Hematopoietic multipotent progenitor cell treated with erythropoietin and hydrocortisone succinate and interleukin-3 and kit ligand, for 15 days (in vitro differentiated cells): ENCODE measurements around the gene MUC2.

Experiments
- DNase-seq: peaks from one replicate; pipeline ENCODE4 v3.0.0-alpha.2; 2015; ENCODE audit warnings: low spot score

MUC2 gene

DNA sequence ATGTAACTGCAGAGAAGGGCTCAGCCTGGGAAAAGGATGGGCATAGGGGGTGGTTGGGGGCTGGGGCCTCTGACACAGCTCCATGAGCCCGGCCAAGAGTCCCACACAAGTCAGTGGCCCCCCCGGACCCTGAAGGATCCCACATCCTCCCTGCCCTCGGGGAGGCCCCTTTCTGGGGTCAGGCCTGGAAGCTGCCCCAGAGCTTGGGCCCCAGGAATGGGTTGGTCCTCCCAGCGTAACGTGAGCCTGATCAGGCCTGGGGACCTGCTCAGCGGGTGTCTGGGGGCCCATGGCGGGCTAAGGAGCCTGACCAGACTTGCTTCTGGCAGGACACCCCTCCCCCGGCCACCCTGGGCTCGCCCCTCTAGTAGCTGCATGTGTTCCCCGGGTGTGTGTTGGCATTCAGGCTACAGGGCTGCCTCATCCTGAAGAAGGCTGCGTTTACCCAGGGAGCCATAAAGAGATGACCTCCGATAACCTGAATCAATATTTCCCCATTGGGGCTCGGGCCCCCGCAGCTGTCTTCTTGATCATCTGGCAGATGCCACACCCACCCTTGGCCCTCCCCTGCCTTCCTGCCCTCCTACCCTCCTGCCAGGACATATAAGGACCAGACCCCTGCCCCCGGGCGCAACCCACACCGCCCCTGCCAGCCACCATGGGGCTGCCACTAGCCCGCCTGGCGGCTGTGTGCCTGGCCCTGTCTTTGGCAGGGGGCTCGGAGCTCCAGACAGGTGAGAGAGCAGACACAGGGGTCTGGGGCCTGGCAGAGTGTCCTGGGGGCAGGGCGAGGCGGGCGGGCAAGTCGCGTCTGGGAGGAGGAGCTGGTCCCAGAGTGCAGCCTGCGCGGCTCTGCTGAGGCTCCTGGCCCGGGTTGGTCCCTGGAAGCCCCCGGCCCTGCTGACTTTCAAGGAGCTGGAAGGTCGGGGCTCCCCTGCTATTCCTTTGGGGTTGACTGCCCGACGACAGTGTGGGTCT is at the start of gene MUC2:
MUC2 (plus strand) TSS at position 631 of the 978 bp plus-strand sequence.
- DNase-seq: no peak

DNA sequence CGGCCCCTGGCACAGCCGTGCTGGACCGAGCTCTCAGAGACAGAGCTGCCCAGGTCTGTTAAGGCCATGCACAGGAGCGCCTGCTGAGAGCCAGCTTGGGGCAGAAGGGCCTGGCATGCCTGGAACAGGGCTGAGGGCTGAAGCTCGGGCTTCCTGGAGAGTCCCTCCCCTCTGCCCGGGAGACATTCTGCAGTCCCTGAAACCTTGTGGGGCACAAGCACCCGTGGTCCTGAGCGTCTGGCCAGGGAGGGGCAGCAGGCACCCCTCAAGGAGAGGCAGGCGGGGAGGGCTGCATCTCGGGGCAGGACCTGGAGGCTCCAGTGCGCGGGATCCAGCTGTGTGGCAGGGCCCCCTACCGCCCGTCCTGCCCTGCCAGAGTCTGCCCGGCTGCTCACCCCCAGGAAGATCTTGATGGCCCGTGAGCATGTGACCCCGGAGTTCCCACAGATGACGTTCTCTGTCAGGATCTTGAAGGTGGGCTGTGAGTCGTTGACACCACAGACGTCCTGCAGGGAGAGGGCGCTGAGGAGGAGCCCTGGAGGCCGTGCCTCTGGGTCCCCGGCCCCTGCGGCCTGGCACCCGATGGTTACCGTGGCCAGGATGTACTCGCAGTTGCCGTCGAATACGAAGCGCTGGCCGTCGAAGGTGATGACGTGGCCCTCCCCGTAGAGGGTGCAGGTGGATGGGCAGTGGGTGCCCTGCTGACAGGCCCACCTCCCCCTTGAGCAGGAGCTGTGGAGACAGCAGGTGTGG is 49.1 kb upstream of the MUC2 start:
- DNase-seq: no peak

DNA sequence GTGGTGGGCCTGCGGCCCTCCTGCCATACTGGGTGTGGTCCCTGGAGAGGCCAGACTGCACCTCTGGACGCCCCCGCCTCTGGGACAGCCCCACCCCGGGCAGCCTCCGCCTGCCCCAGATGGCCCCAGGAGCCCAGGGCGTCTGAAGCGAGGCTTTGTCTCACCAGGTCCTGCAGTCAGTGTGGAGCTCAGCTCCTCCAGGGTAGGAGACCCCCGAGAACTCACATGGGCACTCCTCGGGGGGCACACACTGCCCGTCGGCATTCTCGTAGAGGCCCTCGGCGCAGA is 48.6 kb upstream of the MUC2 start:
- DNase-seq: no peak

DNA sequence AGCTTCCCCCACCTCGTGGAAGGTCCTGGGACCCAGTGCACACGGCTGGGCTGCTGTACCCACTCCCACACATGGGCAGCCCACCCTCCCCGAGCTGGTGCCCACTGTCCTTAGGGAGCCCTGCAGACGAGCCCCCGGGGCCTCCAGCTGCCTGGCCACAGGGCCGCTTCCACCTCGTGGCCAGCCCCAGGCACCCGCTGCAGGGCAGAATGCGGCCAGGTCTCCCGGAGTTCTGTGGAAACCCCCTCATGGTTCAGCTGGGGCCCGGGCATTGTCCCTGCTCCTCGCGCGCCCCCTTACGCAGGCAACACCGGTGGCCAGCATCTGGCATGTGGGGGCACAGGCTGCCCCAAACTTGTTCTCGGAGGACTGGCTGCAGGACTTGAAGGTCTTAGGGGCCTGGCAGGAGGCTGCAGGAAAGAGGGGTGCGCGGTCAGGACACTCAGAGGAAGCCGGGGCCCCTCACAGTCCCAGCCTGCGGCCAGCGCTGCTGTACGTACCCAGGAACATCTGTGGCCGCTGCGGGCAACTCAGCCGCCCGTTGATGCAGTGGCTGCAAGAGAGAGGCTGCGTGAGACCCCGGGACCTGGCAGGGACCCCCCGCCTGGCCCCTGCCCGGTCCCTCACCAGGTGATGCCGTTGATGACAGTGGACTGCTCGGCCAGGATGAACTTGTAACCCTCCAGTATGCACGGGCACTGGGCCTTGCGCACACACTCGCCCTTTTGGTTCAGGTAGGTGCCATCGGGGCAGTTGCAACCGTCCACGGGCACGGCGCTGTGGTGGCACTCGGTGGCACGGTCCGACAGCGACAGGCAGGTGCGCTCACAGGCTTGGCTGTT is 47.8 kb upstream of the MUC2 start:
- no peak for DNase-seq

DNA sequence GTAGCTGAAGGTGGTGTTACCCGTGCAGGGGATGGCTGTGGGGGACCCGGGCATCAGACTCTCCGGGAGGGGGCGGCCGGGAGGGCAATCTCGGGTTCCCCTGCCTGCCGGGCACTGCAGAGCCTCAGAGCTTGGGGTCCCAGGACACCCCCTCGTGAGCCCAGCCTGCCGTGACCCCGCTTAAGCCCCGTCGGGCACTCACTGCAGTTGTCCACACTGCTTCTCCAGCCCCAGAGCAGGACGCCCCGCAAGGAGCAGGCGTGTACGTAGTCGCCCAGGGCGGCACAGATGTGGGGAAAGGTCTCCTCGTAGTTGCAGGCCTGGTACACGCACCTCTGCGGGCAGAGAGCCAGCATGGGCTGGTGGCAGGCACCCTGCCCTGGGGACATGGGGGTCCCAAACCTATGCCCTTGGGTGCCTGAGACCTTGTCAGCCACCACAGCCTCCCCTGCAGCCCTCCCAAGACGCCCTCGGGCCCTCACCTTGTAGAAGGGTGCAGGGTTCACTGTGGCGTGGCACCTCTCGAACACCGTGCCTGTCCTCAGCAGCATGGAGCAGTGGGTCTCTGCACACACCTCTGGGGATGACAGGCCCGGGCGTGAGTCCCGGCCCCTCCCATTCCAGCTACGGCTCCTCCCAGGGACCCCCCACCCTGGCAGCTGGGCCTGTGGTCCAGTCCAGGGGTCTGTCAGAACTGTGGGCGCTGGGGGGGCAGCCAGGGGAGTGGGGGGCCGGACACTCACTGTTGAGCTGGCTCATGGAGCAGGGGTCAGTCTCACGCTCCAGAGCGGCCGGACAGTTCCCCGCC is 47.0 kb upstream of the MUC2 start:
- no peak for DNase-seq

DNA sequence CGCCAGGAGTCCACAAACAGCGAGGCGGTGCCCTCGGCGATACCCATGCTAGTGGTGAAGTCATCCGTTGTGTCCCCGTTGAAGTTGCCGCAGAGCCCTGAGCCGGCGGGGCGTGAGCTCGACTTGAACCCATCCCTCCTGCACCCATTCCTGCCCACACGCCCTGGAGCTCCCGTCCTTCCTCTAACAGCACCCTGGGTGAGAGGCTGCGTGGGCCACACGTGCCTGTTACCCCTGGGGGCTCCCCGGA is 46.5 kb upstream of the MUC2 start:
- DNase-seq: no peak

DNA sequence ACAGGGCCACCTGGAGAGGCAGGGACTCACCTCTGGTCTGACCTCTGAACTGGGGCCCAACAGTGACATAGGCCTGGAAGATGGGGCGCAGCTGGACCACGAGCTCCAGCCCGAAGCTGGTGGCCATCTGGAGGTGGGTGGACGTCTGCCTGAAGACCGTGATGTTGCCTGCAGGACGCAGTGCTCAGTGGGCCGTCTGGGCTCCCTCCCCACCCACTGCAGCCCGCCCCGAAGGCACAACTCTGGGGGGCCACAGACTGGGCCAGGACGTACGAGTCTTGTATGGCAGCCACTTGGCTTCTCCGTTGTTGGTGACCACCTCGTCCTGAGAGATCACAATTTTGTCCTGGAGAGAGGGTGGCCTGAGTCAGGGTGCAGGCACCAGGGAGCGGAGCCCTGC is 46.1 kb upstream of the MUC2 start:
- no peak for DNase-seq

DNA sequence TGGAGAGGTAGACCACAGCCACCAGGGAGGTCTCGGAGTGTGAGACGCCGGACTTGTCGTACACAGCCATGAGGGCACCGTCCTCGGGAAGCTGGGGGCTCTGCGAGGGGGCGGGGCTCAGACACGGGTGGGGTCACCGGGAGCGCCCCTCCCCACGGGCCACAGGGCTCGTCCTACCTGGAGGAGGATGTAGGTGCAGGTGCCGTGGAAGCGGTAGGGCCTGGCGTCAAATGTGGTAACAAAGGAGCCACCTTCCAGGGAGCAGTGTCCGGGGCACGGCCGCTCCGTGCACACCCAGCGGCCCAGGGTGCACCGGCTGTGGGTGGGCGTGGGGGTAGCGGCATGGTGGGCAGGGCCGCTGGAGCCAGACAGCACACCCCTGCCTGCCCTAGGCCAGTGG is 45.6 kb upstream of the MUC2 start:
- no peak for DNase-seq

DNA sequence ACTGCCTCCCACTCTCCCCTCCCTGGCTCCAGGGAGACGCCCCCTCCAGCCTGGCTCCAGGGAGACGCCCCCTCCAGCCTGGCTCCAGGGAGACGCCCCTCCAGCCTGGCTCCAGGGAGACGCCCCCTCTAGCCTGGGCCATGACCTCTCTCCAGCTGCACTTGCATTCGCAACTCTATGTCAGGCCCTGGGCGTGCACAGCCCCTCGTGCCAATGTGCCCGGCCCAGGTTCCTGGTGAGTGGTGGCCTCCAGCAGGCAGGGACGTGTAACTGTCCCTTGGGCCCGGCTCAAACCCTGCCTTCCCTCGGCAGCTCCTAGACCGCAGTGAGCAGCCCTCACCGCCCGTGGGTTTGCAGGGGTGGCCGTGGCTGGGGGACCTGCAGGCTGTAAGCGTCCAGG is 45.0 kb upstream of the MUC2 start:
- DNase-seq: no peak

DNA sequence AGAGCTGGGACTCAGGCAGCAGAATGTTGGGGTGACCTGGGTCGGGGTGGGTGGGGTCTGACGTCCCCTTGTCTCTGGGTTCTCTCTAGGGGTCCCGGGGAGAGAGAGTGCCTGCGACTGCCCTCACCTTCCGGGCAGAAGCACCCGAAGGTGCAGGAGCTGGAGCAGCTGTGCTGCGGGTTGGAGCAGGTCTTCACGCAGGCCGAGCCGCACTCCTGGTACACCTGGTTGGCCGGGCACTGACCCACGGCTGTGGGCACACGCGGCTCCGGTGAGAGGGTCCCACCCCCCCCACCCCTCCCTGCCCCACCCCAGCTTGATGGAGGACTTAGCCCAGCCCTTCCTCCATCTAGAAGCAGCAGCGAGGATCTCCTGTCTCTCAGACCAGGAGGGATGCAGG is 44.6 kb upstream of the MUC2 start:
- no peak for DNase-seq

DNA sequence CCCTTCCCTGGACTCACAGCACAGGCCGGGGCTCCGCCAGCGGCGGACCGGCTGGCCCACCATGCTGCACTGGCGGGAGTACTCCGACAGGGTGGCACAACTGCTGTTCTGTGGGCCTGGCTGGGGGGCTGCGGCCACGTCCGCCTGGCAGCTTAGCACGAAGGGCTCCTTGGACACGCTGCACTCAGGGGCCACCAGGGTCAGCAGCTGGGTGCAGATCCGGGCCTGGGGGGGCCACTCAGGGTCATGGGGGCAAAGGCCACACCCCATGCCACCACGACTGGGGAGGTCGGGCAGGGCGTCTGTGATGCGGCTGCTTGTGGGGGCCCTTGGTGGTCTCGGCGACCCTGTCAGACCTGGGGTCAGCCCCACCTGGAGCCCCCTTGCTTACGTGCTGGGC is 44.1 kb upstream of the MUC2 start:
- DNase-seq: no peak

DNA sequence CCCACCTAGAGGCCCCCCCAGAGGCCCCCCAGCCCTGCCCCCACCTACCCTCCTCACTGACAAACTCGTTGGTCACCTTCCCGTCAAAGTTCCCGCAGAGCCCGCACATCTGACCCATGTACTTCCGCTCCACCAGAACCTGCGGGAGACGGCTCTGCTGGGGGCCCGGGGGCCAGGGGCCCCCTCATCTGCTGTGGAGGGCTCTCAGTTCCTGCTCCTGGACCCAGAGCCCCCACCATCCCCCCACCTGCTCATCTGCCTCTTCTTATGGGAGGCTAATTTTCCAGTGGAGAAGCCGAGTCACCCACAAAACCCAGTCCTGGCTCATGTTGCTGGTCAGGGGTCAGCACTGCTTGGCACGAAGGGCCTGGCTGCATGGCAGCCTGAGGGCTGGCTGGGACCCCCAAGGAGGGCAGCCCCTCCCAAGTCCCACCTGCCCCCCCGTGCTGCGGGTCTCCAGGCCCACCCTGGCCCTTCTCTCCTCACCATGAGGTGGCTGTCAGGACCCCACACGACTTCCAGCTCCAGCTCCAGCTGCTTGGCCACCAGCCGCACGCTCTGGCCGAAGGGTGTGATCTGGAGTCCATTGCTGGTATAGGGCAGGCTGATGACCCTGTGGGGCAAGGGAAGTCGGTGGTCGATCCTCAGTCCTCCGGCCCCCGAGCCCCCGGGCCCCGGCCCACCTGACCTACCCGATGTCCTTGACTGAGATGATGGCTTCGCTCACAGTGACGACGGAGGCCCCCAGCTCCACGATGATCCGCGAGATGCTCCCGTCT is 43.4 kb upstream of the MUC2 start:
- DNase-seq: no peak

DNA sequence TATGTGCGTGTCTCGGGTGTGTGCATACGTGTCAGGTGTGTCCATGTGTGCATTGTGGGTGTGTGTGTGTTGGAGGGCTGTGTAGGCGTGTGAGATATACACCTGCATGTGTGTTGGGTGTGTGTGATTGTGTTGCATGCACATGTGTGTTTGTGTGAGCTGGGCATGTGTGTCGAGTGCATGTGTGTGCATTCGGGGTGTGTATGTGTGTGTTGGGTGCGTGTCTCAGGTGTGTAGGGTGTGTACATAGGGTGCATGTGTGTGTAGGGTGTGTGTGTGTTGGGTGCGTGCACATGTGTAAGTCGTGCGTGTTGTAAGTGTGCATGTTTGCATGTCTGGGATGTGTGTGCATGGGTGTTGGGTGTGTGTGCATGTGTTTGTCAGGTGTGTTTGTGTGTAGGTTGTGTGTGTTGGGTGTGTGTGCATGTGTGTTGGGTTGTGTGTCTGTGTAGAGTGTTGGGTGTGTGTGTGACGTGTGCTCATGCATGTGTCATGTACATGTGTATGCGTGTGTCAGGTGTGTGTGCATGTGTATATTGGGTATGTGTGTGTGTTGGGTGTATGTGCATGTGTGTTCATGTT is 42.3 kb upstream of the MUC2 start:
- DNase-seq: no peak

DNA sequence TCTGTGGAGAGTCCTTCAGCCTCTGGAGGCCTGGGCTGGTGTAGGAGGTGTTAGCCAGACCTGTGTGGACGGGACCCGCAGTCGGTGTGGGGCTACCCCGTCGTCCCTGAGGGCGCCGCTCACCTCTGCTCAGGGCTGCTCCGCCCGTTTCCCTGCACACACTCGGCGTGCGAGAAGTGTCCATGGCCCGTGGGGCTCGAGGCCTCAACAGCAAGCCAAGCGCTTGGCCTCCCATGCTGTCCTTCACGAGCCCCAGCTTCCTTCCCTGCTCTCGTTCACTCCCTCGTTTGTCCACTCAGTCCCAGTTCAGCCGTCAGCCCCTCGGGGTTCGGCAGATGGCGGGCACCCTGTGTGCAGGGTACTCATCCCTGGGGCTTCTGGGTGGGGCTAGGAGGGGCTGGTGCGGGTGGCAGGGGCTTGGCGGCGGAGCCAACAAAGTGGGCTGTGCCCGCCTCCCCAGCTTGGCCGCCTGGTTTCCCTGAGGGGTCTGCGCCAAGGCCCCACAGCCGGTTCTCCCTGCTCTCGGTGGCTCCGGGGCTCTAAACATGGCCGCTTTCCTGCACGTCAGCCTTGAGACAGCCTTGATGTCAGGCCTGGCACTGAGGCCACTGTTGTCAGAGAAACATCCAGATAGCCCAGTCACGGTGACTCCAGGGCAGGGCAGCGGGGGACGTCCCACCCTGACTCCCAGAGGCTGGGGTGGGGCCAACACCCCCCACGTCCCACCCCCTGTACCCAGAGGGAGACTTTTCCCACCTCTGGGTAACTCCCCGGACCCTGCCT is 41.5 kb upstream of the MUC2 start:
- DNase-seq: no peak

DNA sequence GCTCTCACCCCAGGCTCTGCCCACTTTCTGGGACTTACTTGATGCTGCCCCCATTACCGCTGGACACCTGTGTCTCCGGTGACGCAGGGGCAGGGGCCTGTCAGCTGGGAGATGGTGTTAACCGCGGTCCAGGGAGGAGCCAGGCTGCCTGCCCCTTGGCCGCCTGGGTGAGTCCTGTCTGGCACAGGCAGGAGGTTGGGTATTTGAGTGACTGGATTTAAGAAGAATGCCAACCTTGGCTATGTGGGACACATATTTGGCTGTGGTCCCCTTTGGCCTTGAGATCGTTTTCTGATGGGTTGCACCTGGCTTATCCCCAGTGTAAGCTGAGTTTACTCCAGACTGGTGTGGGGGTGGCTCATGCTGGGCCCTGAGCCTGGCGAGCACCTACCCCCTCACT is 40.7 kb upstream of the MUC2 start:
- DNase-seq: no peak

DNA sequence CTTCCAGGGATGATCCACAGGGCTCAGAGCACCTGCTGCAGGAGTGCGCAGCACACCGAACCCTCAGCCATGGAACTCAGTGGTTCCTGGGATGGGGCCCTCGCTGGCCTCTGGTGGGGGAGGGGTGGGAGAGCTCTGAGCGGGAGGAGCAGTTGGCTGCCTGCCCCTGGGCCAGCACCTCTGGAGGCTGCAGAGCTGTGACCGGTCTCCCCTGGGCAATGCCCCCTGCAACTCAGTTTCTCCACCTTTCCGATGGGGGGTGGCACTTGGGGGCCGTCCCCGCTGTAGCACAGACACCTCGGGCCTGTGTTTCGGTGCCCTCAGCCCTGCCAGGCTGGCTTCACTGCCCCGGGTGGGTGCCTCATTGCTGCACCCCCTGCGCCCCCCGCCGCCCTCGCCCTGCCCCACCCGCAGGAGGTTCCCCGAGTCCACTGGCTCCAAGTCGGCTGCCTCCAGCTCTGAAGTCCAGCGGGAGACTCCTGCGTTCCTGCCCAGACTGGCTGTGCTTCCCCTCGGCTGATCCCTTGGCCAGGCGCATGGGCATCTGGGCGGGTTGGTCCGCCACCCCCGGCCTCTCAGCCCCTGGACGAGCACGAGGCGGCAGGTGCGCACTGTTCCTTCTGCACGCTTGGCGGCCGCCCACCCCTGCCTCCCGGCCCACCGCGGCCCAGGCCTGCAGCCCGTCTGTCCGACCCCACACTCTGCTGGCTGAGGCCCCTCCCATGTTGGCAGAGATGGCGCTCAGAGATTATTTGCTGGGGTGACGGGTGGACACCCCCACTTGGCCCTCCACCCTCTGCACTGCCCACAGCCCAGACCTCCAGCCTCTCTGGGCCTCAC is 40.0 kb upstream of the MUC2 start:
- DNase-seq: no peak

DNA sequence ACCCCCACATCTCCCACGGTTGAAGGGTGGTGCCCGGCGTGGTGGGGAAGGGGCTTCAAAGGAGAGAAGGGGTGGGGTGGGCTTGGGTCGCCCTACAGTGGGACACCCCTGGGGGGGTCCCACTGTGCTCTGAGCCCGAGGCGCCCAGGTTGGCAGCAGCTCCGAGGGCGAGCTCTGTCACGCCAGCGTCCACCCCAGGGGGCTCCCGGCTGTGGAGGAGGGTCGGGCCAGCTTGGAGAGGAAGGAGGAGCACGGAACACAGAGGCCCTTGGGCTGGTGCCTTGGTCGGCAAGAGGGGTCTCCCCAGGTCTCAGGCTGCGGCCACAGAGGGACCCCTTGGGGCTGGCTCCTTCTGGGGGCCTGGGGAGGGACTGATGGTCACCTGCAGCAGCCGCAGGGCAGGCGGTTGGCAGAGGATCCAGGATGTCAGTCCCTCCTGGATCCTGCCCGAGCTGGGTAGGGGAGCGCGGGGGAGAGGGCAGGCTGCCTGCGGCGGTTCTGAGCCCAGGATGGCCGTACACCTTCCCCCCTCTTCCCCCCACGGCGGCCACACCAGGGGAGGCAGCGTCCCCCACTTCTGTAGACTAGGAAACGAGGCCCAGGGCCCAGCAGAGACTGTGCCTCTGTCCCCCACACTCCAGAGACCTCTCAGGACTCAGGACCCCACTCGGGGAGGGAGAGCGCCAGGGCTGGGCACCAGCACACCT is 38.9 kb upstream of the MUC2 start:
- no peak for DNase-seq

DNA sequence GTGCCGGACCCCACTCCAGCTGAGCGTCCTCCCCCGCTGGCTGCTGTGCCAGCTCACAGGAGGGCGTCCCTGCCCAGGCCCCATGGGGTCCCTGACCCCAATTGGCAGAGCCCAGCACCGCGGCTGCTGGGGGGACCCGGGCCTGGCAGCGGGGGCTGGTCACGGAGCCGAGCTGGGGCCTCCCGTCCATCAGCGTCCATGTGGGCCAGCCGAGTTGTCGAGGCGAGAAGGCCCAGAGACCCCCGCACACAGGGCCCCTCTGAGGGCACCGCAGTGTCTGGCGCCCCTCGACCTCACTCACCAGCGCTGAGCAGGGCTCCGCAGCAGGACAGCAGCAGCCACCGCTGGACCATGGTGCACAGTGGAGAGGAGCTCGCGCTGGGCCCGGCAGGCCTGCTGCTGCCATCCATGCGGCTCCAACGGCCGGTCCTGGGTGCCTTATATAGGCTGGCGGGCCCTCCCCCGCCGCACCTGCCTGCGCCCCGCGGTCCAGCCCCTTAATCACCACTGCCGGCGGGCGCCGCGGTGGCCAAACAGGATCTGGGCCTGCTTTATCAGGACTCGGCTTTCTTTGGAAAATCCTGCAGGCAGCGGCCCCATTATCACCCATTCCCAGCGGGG is 38.3 kb upstream of the MUC2 start, which contains the start of gene MUC6:
MUC6 (minus strand) TSS at position 416 of the 621 bp plus-strand sequence; CDS start at position 353, 63 bp downstream.
- DNase-seq: no peak
